Endothelial cell of umbilical vein (primary cell): ENCODE measurements around the gene ZNF512. TPM values are rescaled to one million over a fixed set of nuclear protein-coding genes. Genes with fewer than 3 reads are reported as not detected.

Experiments
- BruUV-seq: library from RNA; stranded (reverse); fragments of 400-500 nt; replicated peaks from 2 replicates; lab custom pipeline; 2021; lab: Mats Ljungman, UMichigan
- CTCF ChIA-PET: fragments of 300-600, 350-600 bp; sonication (Branson Sonifier 250); formaldehyde crosslinking; loops from one replicate; lab custom pipeline; 2021; ENCODE audit warnings: antibody characterized with exemption, inconsistent platforms; lab: Charles Lee
- POLR2A ChIA-PET: fragments of 300-600, 350-600 bp; sonication (Branson Sonifier 250); formaldehyde crosslinking; loops from one replicate; lab custom pipeline; 2021; ENCODE audit warnings: antibody characterized with exemption, inconsistent platforms; lab: Charles Lee
- DNase-seq: peaks from one replicate; pipeline ENCODE4 v3.0.0-alpha.2; 2011; ENCODE audit warnings: low read depth, low spot score
- FAIRE-seq: peaks from 2 replicates; lab custom pipeline; 2011; peaks lifted over from hg19 to GRCh38; lab: Jason Lieb, UNC
- H2AFZ ChIP-seq: 2 replicates; pipeline ENCODE4 v1.6.0; 2012; ENCODE audit warnings: low read depth, low read length, control low read depth, inconsistent platforms
- H3K27ac ChIP-seq: 2 replicates; pipeline ENCODE4 v1.5.1; 2011; ENCODE audit warnings: low read depth, mild to moderate bottlenecking, control low read depth, low read length, moderate library complexity; ENCODE audit not compliant: insufficient read depth
- H3K27me3 ChIP-seq, 2 experiments: 2 replicates each; pipeline versions ENCODE4 v1.6.0 to v1.6.1; 2011; ENCODE audit warnings: low read length in 2 of 2, mixed read lengths in 1 of 2; ENCODE audit not compliant: control insufficient read depth in 2 of 2, insufficient read depth in 2 of 2
- H3K36me3 ChIP-seq, 2 experiments: 2 replicates in 1 of 2; 3 replicates in 1 of 2; pipeline ENCODE4 v1.5.1; 2011; ENCODE audit warnings: low read length in 2 of 2, mild to moderate bottlenecking in 1 of 2, moderate library complexity in 1 of 2; ENCODE audit not compliant: control insufficient read depth in 2 of 2, insufficient read depth in 2 of 2; ENCODE audit errors: extremely low read depth in 1 of 2
- H3K4me1 ChIP-seq: 3 replicates; pipeline ENCODE4 v1.5.1; 2011; ENCODE audit warnings: mild to moderate bottlenecking, low read length; ENCODE audit not compliant: control insufficient read depth, insufficient read depth; ENCODE audit errors: extremely low read depth
- H3K4me2 ChIP-seq: 2 replicates; pipeline ENCODE4 v1.6.1; 2011; ENCODE audit warnings: low read length, control low read depth, mixed read lengths; ENCODE audit not compliant: insufficient read depth
- H3K4me3 ChIP-seq, 3 experiments: fragments of 200-600 bp in 1 of 3; sonication (generic), shearing (Covaris generic) in 1 of 3; replicated peaks in 1 of 3; 2 replicates each; pipeline ENCODE4 v1.5.1; 2011 to 2016; ENCODE audit warnings: control low read depth in 3 of 3, low read length in 3 of 3, mild to moderate bottlenecking in 2 of 3, inconsistent platforms in 1 of 3, low read depth in 1 of 3, moderate library complexity in 1 of 3; ENCODE audit not compliant: insufficient read depth in 1 of 3
- H3K79me2 ChIP-seq: 2 replicates; pipeline ENCODE4 v1.6.0; 2012; ENCODE audit warnings: low read length, inconsistent platforms; ENCODE audit not compliant: control insufficient read depth, insufficient read depth
- H3K9ac ChIP-seq: replicated peaks from 2 replicates; pipeline ENCODE3; 2011; ENCODE audit warnings: low read length, control low read depth; ENCODE audit not compliant: insufficient read depth; ENCODE audit errors: extremely low read depth
- H3K9me1 ChIP-seq: replicated peaks from 3 replicates; pipeline ENCODE4 v1.6.0; 2011; ENCODE audit warnings: mild to moderate bottlenecking, low read length; ENCODE audit not compliant: control insufficient read depth, insufficient read depth; ENCODE audit errors: extremely low read depth
- H3K9me3 ChIP-seq: replicated peaks from 2 replicates; pipeline ENCODE4 v1.5.1; 2012; ENCODE audit warnings: low read length, inconsistent platforms; ENCODE audit not compliant: control insufficient read depth, insufficient read depth
- H4K20me1 ChIP-seq: replicated peaks from 2 replicates; pipeline ENCODE3; 2011; ENCODE audit warnings: mild to moderate bottlenecking, low read length; ENCODE audit not compliant: control insufficient read depth, insufficient read depth; ENCODE audit errors: extremely low read depth
- CTCF ChIP-seq, 2 donors: IDR thresholded peaks; 1 replicate in 1 of 2; 2 replicates in 1 of 2; pipeline ENCODE4 v1.5.1; 2011; ENCODE audit warnings: low read length in 2 of 2, mild to moderate bottlenecking in 2 of 2, moderate library complexity in 2 of 2, control low read depth in 1 of 2, inconsistent platforms in 1 of 2, low read depth in 1 of 2; ENCODE audit not compliant: insufficient read depth in 1 of 2; ENCODE audit errors: extremely low read depth in 1 of 2
- FOS ChIP-seq: IDR thresholded peaks from 2 replicates; pipeline ENCODE4 v1.6.1; 2011; ENCODE audit warnings: mild to moderate bottlenecking, low read length, moderate library complexity, borderline replicate concordance; ENCODE audit not compliant: insufficient read depth
- GATA2 ChIP-seq: IDR thresholded peaks from 2 replicates; pipeline ENCODE4 v1.7.0; 2011; ENCODE audit warnings: low read depth, mild to moderate bottlenecking, moderate library complexity, mixed read lengths, low read length; ENCODE audit not compliant: insufficient read length, insufficient read depth
- MAX ChIP-seq: IDR thresholded peaks from 2 replicates; pipeline ENCODE4 v1.6.1; 2011; ENCODE audit not compliant: insufficient read depth, insufficient read length
- POLR2A ChIP-seq: IDR thresholded peaks from 2 replicates; pipeline ENCODE4 v1.6.1; 2012; ENCODE audit warnings: low read depth, mild to moderate bottlenecking, control low read depth, low read length
- dilution Hi-C: fragments of 300-500 bp; cut with MboI; formaldehyde crosslinking; loops from one replicate; pipeline ENCODE4 v1.15.0; 2019; ENCODE audit warnings: low sequenced_read_pairs; ENCODE audit not compliant: extremely low pct_ligation_motif_present
- intact Hi-C: fragments of 100-400 bp; cut with micrococcal nuclease; formaldehyde crosslinking; loops from one replicate; pipeline ENCODE4 v1.10.0; 2022
- polyA plus RNA-seq, 4 experiments: library from polyadenylated mRNA; depleted of rRNA in 3 of 4; stranded (reverse) in 3 of 4; unstranded in 1 of 4; fragments of >200 nt; gene quantifications; 2 replicates each; pipeline versions ENCODE4 v1.2.1 to v1.2.3, GENCODE V29; 2011 to 2012; ENCODE audit warnings: missing spikeins in 1 of 4
- total RNA-seq: library from RNA; stranded (reverse); gene quantifications from 2 replicates; pipeline ENCODE4 v1.2.3, GENCODE V29; 2021

ZNF512 gene
- total and polyA plus RNA-seq, 2 donors (not counting 3 experiments of a cell fraction or from before 2014, with no cell fraction given): 17.8 to 37.0 TPM

GRCh38 chr2:27573452-27573851 lies 9.4 kb upstream of the ZNF512 start:
- DNase-seq: no peak
- FAIRE-seq: no peak
- Histone ChIP-seq H3K9ac (no peak overlapping the region), H2AFZ (no peak overlapping the region), H3K36me3 (no peaks in the 10 kb centered on the region), H3K4me2 (no peak overlapping the region), H4K20me1 (no peaks in the 10 kb centered on the region), H3K4me3 (no peak overlapping the region), H3K79me2 (no peaks in the 10 kb centered on the region), H3K9me1 (no peaks in the 10 kb centered on the region), H3K9me3 (no peaks in the 10 kb centered on the region), H3K4me1 (peaks cover 2% of the 10 kb centered on the region), H3K27me3 (no peaks in the 10 kb centered on the region), H3K27ac (no peak overlapping the region)
- intact Hi-C loops (no loop called here), dilution Hi-C loops (no loop called here)
- TF ChIP-seq MAX: no peak
- no peak for TF ChIP-seq FOS
- no peak for TF ChIP-seq POLR2A
- no peak for TF ChIP-seq GATA2
- TF ChIP-seq CTCF (IDR thresholded peaks at IDR 0.05; ENCODE audit: extremely low read depth in 1 of 2, insufficient read depth in 1 of 2, low read depth in 1 of 2, low read length in 2 of 2): no peak
- no TSS peak for BruUV-seq
- POLR2A ChIA-PET: no interaction called here
- CTCF ChIA-PET: interaction anchor here (1.0 kb wide), 1 partner anchor 10 kb away, joined by 3 read pairs; no protein-coding TSS in a partner anchor
